HG02642 (cell line): Measurements from ENCODE around the gene TSPO.

Source experiments
- ATAC-seq: cut with Tn5 transposase; IDR thresholded peaks from one replicate; pipeline ENCODE4 v1.9.1; 2021; ENCODE audit warnings: mild to moderate bottlenecking; ENCODE audit not compliant: unreplicated experiment, poor library complexity

Gene TSPO

DNA sequence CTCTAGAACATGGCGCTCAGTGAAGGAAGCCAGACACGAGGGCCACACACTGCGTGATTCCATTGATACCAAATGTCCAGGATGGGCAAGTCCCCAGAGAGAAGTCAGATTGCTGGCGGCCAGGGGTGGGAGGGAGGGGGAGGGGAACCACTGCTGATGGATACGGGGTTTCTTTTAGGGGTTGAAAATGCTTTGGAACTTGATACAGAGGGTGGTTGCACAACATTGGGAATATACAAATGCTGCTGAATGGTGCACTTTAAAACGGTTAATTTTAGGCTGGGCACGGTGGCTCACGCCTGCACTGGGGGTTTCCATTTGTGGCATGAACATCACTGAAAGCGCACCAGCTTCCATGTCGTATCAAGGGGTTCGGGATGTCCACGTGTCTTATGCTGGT, 5.1 kb downstream of the TSPO start:
- ATAC-seq, result no peak

DNA sequence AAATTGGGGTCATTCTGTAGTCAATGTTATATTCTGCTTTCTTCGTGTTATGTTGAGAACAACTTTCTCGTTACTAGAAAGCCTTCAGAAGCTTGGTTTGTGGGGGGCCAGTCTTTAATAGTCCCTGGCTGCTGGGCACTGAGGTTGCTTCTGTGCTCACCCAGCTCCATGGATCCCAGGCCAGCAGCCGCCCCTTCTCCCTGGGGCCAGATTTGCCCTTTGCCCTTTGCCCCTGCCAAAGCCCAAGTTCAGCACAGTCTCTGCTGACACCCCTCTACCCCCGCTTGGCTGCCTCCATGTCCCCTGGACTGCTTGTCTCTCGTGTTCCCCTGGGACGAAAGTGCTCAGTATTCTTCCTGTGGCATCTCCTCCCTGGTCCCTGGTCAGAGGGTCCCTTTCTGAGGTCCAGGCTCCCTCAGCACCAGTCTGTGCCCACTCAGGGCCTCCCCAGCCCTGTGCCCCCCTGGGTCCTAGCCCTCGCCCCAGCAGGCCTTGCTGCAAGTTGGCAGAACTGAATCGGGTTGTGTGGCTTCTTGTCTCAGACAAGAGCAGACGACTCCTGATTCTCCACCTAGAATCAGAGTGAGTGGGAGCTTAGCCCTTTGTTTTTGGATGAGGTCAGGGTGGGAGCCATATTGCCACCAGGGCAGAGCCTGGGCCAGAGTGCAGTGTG, 6.7 kb downstream of the TSPO start:
- ATAC-seq, result no peak

DNA sequence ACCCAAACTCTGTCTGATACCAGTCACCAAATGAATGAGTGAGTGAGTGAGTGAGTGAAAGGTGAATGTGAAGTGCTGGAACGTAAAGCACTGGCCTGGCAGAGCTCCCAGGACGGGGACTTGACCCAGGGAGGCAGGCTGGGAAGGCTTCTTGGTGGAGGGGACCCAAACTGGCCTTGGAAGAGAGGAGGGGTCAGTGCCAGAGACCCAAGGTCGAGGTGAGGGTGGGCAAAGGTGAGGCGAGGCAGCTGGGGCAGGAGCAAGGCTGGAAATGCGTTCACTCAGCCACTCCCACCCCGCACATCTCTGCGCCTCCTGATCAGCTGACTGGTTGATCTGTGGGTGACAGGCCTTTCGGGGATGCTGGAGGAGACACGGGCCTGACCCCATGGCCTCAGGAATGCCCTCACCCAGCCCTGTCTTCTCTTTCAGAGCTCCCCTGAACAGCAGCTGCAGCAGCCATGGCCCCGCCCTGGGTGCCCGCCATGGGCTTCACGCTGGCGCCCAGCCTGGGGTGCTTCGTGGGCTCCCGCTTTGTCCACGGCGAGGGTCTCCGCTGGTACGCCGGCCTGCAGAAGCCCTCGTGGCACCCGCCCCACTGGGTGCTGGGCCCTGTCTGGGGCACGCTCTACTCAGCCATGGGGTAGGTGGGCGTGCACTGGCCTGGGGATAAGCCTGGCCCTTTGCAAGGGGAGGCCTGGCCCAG, 7.6 kb downstream of the TSPO start:
- ATAC-seq, result no peak

DNA sequence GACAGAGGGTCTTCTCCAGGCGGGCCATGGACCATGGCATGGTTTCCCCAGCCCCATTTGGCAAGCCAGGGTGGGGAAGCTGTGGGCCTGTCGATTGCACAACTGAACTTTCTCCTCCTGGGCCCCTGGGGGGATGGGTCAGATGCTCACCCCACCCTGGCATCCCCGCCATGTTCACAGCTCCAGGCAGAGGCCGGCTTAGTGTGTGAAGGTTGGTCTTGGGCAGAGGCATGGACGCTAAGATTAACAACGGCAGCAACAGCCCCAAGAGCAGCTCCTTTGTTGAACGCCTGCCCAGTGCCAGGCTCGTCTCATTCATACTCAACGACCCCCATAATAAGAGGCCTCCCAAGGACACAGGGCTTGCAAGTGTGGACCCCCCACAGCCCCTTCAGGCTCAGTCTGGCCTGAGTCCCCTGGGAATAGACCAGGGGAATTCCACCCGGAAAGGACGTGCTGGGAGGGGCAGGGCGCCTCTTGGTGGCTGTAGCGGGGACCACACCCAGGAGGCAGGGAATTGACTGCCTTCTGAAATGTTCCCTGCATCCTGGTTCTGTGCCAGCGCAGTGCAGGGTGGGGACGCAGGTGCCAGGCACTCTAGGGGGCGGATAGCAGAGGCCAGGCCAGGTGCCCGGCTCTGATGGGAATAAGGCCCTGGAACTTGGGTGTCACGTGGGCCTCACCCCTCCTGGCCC, 8.3 kb downstream of the TSPO start:
- no peak for ATAC-seq

- no peak for ATAC-seq
These were observed 9.3 kb downstream of the TSPO start for GRCh38 chr22:43160497-43161126.

GRCh38 chr22:43162412-43163150, 11.2 kb downstream of the TSPO start:
- ATAC-seq, result no peak

DNA sequence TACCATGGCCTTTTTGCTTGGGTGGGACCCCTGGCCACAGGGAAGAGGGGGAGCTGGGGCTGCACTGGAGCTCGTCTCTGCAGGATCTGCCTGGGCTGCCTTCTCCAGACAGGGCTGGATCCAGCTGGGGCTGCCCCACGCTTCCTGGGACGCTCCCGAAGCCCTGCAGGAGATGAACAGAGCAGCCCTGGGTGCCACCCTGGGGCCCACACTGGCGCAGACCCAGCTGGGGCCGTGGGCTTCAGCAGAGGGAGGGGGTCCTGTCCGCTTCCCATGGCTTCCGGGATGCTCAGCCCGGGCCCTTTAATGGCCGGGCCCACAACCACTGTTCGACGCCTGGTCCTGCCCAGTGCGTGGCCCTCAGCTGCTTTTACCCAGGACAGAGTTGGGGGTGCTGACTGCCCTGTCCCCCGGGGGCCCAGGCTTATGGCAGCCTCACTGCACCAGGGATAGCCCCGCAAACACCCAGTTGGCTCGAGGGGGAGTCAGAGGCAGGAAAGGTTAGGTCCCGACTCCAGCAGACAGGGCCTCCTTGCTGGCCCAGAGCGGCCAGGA, 12.0 kb downstream of the TSPO start:
- no peak for ATAC-seq

GRCh38 chr22:43164636-43165035, 13.3 kb downstream of the TSPO start:
- no peak for ATAC-seq

DNA sequence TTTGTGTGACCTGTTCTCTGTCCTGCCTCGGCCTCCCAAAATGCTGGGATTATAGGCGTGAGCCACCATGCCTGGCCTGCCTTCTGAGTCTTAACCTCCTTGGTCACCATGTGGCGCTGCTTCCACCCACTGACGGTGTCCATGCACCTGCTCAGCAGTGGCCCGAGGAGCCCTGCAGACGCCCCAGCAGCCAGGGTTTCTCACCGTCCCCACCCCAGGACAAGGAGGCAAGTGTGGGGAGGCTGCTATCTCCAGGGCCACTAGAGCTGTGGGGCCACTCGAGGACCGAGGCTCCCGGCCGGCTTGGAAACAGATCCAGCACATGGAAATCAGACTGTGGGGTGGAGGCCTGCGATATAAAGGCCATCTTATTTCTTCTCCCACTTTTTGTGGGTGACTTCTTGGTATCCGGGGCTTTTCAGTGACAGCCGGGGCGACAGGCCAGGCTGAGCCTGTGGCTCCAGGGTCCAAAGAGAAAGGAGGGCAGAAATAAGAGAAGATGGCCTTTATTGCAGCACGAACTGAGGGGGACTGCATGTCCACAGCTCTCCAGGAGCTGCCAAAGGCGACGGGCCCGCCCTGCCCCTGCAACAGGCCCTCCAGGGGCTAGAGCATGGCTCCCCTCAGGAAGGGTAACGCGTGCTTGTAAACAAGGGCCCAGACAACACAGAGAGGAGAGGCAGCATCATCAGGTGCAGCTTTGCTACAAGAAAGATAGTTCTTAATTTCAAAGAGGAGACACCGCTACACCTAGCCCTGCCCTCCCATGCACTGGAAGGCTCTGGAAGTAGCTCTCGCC, 15.0 kb downstream of the TSPO start:
- no peak for ATAC-seq

- ATAC-seq, result no peak
These were observed 15.7 kb downstream of the TSPO start for GRCh38 chr22:43167001-43167589.

GRCh38 chr22:43168471-43169309, 17.3 kb downstream of the TSPO start:
- no peak for ATAC-seq

DNA sequence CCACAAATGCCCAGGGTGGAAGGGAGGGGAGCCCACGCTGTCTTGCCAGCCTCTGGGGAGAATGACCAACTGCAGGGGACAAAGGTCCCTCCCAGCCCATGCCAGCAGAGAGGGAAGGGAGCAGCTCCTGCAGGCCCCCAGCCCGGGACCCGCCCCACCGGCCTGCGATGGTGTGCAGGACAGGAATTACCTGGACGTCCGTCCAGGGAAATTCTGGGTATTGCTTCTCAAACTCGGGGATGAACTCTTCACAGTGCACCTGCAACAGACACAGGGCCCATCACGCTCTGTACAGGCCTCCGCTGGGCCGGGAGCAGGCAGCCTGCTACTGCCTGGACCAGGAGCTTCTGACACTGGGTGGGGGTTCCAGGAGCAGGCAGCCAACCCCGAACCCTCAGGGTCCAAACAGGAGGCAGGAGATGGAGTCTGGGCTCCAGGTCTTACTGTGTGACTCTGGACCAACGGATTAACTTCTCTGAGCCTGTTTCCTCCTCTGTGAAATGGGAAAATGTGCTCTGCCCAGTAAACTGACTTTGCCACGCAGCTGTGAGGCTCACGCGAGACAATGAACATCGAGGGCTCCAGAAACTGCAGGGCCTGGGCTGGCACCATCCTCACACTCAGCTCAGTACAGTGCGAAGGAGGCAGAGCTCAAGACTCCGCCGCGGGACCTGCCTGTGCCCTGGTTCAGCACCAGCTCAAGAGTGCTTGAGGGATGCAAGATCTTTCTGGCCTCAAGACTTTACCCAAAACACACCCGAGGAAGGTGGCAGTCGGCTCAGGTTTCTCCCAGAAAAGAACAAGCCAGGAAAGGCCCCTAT, 18.2 kb downstream of the TSPO start:
- no peak for ATAC-seq

DNA sequence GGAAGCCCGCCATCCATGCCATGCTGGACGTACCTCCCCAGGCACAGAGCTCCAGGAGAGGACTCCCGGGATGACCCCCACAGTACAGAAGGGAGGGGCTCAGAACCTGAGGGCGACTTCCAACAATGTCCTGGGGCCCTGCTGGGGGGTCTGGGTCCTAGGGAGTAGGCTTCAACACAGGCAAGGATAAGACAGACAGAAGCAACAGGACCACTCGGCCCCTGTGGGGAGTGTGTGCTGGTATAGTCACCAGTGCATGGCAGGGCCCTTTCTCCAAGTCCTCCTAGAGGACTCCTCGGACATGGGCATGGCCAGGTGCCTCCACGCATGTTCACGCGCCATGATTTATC, 18.7 kb downstream of the TSPO start:
- ATAC-seq, result no peak

DNA sequence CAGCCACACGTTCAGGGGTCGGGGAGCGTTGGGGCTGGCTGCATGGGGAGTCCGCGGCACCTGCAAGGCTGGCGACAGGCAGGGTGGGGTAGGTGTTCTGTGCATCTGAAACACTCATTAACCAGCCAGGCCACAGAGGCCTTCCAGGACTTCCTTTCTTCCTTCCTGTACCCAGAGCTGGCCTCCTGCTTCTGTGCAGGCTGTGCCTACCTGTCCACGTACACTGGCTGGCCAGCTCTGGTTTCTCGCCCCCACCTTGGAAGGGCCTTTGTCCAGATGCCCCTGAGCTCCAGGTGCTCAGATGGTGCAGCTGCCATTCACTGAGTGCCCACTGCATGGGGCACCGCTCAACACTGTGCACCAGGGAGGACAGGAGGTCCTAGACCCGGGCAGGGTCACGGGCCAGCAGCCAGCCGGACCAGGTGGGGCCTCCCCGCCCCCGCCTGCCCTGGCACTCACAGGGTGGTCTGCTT, 19.7 kb downstream of the TSPO start:
- ATAC-seq, result no peak

DNA sequence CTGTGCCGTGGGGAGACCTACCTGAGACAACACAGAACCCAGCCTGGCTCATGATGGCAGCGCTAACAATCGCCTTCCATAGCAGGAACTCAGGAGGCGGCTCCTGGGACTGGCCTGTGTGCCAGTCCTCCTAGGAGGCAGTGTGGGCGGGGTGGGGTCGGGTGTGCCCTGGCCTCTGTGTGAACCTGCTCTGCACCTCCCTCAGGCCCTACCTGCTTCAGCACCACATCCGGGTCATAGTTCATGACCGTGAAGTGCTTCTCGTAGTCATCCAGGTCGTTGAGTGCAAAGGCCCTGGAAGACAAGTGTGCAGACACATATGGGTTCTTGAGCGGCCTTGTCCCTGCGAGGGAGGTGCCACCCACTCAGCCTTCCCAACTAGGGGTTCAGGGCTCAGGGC, 20.2 kb downstream of the TSPO start:
- no peak for ATAC-seq

DNA sequence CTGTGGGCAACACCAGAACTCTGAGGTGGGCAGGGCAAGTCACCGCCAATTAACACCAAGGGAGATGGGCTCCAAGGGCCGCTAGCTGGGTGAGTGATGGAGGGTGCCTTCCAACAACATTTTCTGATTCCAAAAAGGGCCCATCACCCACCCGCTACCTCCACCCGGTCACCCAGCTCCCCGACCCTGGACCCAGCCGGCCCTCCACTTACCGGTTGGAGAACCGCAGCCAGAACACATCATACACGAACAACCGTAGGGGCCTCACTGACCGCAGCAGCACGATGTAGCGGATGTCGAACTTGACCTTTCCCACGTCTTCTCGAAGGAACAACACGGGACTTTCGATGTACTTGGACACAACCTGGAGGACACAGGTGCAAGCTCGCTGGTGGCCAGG, 20.8 kb downstream of the TSPO start:
- no peak for ATAC-seq

- ATAC-seq, result no peak
These were observed 22.2 kb downstream of the TSPO start for GRCh38 chr22:43173566-43173965.
